Measurements from ENCODE around the gene EPGN.

Gene EPGN

GRCh38 chr4:74308215-74308614, at the start of gene EPGN:
EPGN (plus strand) TSS chr4:74308470; CDS start chr4:74308534, 64 bp downstream.
- TF ChIP-seq CTCF (IDR thresholded peaks at IDR 0.05; ENCODE audit: extremely low read depth, insufficient read depth, missing control alignments): no peak
- DNase-seq (ENCODE audit: low spot score): no peak
- in situ Hi-C loops (cut with MboI; ENCODE audit: low pct_unique_long_range_greater_than_20kb, low sequenced_read_pairs, unreplicated experiment): no loop called here

GRCh38 chr4:74258963-74259362, 49.3 kb upstream of the EPGN start:
- no peak for TF ChIP-seq CTCF (IDR thresholded peaks at IDR 0.05; ENCODE audit: extremely low read depth, insufficient read depth, missing control alignments)
- DNase-seq (ENCODE audit: low spot score): no peak
- in situ Hi-C loops (cut with MboI; ENCODE audit: low pct_unique_long_range_greater_than_20kb, low sequenced_read_pairs, unreplicated experiment): no loop called here

GRCh38 chr4:74260036-74260435, 48.2 kb upstream of the EPGN start:
- in situ Hi-C loops (cut with MboI; ENCODE audit: low pct_unique_long_range_greater_than_20kb, low sequenced_read_pairs, unreplicated experiment): no loop called here
- DNase-seq (ENCODE audit: low spot score): no peak
- no peak for TF ChIP-seq CTCF (IDR thresholded peaks at IDR 0.05; ENCODE audit: extremely low read depth, insufficient read depth, missing control alignments)

GRCh38 chr4:74262522-74262921, 45.7 kb upstream of the EPGN start:
- TF ChIP-seq CTCF (IDR thresholded peaks at IDR 0.05; ENCODE audit: extremely low read depth, insufficient read depth, missing control alignments): no peak
- no peak for DNase-seq (ENCODE audit: low spot score)
- in situ Hi-C loops (cut with MboI; ENCODE audit: low pct_unique_long_range_greater_than_20kb, low sequenced_read_pairs, unreplicated experiment): no loop called here

GRCh38 chr4:74263551-74263950, 44.7 kb upstream of the EPGN start:
- TF ChIP-seq CTCF (IDR thresholded peaks at IDR 0.05; ENCODE audit: extremely low read depth, insufficient read depth, missing control alignments): no peak
- DNase-seq (ENCODE audit: low spot score): no peak
- in situ Hi-C loops (cut with MboI; ENCODE audit: low pct_unique_long_range_greater_than_20kb, low sequenced_read_pairs, unreplicated experiment): no loop called here

- TF ChIP-seq CTCF (IDR thresholded peaks at IDR 0.05; ENCODE audit: extremely low read depth, insufficient read depth, missing control alignments): no peak
- in situ Hi-C loops (cut with MboI; ENCODE audit: low pct_unique_long_range_greater_than_20kb, low sequenced_read_pairs, unreplicated experiment): no loop called here
- no peak for DNase-seq (ENCODE audit: low spot score)
Observed at GRCh38 chr4:74266081-74266480, 42.2 kb upstream of the EPGN start.
